GM12872 (cell line): ENCODE measurements around the gene FKBP1B.

Source experiments
- TF ChIP-seq, protein P1 (sequence below): IDR thresholded peaks from 3 replicates; pipeline ENCODE4 v1.5.1; 2011; ENCODE audit warnings: low read depth, mild to moderate bottlenecking, low read length, moderate library complexity; ENCODE audit not compliant: insufficient read depth

Gene FKBP1B

DNA sequence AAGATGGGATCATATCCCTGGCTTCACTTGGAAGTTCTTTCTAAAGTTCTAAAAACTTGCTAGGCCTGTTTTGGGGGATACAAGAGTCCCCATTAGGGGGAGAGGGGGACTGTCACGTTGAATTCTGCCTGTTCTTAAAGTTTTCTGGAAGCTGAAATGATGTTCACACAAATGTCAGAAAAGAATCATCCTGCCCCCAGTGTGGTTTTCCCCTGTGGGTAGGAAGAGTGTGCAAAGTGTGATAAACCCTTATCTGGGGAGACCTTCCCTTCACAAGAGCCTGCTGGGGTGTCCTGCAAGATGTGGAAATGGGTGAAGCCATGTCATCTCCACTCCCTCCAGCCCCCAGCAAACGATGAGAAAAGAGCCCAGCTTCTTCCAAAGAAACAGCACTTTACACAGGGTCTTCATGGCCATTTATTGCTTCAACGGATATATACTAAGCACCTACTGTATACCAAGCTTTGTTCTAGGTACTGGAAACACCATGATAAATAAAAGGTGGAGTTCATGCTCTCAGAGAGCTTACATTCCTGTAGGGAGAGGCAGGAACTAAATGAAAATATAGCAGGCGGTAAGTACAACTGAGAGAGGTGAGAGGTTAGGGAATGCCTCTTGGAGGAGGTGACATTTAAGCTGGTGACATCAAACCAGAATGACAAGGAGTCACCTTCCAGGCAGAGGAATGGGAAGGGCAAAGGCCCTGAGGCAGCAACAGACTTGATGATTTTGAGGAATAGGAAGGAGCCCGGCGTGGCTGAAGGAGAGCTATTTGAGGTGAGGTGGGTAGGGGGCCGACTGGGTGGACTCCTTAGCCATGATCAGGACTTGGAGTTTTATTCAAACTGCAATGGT is 38.1 kb upstream of the FKBP1B start:
- TF ChIP-seq, protein P1, sequence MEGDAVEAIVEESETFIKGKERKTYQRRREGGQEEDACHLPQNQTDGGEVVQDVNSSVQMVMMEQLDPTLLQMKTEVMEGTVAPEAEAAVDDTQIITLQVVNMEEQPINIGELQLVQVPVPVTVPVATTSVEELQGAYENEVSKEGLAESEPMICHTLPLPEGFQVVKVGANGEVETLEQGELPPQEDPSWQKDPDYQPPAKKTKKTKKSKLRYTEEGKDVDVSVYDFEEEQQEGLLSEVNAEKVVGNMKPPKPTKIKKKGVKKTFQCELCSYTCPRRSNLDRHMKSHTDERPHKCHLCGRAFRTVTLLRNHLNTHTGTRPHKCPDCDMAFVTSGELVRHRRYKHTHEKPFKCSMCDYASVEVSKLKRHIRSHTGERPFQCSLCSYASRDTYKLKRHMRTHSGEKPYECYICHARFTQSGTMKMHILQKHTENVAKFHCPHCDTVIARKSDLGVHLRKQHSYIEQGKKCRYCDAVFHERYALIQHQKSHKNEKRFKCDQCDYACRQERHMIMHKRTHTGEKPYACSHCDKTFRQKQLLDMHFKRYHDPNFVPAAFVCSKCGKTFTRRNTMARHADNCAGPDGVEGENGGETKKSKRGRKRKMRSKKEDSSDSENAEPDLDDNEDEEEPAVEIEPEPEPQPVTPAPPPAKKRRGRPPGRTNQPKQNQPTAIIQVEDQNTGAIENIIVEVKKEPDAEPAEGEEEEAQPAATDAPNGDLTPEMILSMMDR, result no peak

DNA sequence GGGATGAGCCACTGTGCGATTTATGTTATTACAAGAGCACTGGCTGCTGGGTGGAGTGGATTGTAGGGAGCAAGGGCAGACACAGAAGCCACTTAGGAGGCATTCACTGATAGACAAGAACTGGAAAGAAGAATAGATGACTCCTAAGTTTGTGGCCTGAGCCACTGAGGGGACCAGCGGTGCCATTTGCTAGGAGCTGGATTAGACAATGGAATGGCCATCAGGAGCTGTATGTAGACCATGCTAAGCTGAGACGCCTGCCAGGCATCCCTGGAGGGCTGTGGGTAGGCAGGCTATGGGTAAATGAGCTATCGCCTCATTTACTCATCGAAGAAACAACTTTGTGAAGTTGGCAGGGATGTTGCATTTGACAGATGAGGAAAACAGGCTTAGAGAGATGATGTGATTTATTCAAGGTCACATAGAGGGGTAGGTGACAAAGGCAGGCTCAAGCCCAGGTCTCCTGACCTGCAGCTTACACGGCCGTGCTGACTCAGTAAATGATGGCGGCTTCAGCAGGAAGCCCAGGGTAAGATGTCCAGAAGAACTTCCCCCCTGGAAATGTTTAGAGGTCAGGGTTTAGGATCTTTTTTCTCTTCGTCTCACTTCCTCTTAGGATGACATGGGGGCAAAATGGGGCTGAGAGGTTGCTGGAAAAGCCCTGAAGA is 36.9 kb upstream of the FKBP1B start:
- TF ChIP-seq, protein P1, result no peak

DNA sequence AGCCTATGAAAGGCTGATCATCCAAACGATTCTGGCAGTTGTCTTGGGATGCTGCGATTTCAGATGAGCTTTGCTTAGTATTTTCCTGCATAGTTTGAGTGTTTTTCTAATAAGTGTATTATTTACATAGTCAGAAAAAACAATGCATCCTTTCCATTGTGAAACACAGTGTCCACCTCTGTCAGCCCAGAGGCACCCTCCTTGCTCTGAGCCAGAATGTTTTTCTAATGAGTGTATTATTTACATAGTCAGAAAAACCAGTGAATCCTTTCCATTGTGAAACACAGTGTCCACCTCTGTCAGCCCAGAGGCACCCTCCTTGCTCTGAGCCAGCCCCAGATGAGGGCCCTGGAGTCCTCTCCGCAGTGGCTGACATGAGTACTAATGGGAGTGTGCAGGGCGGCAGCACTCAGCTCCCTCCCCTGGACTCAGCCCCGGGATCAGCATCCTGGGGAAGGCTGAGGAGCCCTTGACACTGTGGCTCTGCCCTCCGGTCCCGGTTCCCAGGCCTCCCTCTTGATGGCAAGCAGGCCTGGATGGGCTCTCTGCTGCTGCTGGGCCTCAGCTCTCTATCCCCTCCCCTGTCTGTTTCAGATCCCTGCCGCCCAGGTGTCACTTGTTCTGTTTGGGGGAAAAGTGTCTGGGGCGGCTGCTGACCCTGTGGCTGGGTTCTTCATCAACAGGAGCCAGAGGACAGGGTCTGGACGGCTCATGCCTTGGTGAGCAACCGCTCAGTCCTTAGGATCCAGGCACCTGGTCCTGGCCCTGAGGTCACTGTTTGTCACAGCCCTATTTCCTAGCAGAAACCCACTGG is 33.8 kb upstream of the FKBP1B start:
- TF ChIP-seq, protein P1, result no peak

DNA sequence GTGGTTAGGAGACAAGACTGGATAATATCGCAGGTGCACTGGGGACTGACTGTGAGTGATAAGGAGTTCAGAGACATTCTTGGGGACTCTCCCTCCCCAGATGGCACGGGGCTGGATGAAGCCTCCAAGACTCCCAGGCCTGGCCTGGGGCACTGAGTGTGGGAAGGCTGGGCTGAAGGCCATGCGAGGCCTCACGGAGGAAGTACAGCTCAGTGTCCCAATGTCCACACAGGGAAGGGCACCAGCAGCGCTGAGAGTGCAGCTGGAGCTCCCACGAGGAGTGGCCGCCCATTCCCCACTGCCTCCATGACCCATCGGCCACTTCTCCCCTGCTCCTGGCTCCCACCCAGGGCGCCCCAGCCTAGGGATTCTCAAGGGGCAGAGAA is 33.2 kb upstream of the FKBP1B start:
- TF ChIP-seq, protein P1, result no peak

DNA sequence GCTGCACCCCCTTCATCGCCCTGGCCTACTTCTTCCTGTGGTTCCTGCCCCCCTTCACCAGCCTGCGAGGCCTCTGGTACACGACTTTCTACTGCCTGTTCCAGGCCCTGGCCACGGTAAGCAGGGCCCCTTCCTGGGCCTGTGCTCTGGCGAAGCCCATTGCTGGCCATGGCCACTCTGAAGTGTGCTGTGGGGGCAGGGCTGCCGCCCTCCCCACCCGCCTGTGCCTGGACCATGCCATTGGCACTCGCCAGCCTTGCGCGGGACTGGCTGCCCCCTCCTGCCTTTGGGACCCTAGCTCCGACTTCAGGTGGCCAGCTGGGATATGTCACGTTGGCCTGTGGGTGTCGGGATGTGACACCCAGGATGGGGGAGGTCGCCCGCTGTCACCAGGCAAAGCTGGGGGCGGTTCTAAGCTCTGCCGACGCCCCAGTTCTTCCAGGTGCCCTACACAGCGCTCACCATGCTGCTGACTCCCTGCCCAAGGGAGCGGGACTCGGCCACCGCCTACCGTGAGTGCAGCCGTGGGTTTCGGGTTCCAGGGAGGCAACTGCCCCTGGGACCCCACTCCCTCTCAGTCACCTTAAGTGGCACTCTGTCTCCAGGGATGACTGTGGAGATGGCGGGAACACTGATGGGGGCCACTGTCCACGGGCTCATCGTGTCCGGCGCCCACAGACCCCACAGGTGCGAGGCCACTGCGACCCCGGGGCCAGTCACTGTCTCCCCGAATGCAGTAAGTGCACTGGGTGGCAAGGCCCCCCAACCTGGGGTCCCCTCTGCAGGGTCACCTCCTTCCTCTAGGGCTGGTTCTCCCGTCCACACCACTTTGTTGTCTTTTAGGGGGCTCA is 32.5 kb upstream of the FKBP1B start:
- TF ChIP-seq, protein P1, result no peak

DNA sequence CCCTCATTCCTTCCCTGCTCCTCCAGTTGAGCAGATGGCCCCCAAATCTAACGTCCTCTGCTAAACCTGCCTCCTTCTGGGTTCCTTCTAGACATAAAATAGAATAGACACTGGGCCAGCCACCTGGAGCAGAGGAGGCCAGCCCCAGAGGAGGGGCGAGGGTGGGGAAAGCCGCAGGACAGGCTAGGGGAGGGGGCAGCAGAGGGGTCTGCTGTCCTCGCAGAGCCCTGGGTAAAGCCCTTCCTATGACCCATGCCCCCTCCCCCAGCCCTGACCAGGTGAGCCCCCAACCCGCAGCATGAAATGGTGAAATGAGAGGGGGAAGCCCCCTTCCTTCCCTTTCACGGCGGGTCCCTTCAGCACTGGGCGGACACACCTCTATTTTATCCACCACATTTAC is 31.8 kb upstream of the FKBP1B start:
- TF ChIP-seq, protein P1, result no peak
